A673 (cell line): ENCODE results near the gene ALOX15B. TPM values are rescaled to one million over a fixed set of nuclear protein-coding genes. Genes with fewer than 3 reads are reported as not detected.
"Not testable (repeated sequence)": the region's sequence is repeated elsewhere in the genome, so short reads cannot be mapped to it uniquely, and the experiment has no call there.

Source experiments
- BruUV-seq: library from RNA; stranded (reverse); fragments of 400-500 nt; replicated peaks from 2 replicates; lab custom pipeline; 2021; lab: Mats Ljungman, UMichigan
- CTCF ChIA-PET: fragments of 300-600 bp; sonication (Branson Sonifier 250); formaldehyde crosslinking; loops from one replicate; lab custom pipeline; 2022; ENCODE audit warnings: antibody characterized with exemption; lab: Charles Lee
- POLR2A ChIA-PET: fragments of 300-600 bp; sonication (Branson Sonifier 250); formaldehyde crosslinking; loops from one replicate; lab custom pipeline; 2022; ENCODE audit warnings: antibody characterized with exemption; ENCODE audit not compliant: low non-redundant PET; lab: Charles Lee
- DNase-seq: peaks from one replicate; pipeline ENCODE4 v3.0.0-alpha.2; 2015; ENCODE audit warnings: low spot score
- H3K27ac ChIP-seq: fragments of 200-600 bp; sonication (generic); 2 replicates; pipeline ENCODE4 v1.5.1; 2016; ENCODE audit warnings: mixed run types, low read depth, mild to moderate bottlenecking, mixed read lengths, antibody characterized with exemption, low read length; ENCODE audit not compliant: poor library complexity, severe bottlenecking
- H3K27me3 ChIP-seq: fragments of 200-600 bp; sonication (generic); replicated peaks from 2 replicates; pipeline ENCODE4 v1.6.1; 2017; ENCODE audit warnings: mixed run types, low read depth, mild to moderate bottlenecking, mixed read lengths, antibody characterized with exemption, low read length; ENCODE audit not compliant: insufficient read depth, poor library complexity
- H3K36me3 ChIP-seq: fragments of 200-600 bp; sonication (generic); 2 replicates; pipeline ENCODE4 v1.6.1; 2016; ENCODE audit warnings: mixed run types, mild to moderate bottlenecking, mixed read lengths, antibody characterized with exemption, low read length; ENCODE audit not compliant: insufficient read depth, poor library complexity, severe bottlenecking
- H3K4me1 ChIP-seq: fragments of 200-600 bp; sonication (generic); 2 replicates; pipeline ENCODE4 v1.6.1; 2017; ENCODE audit warnings: mixed run types, mild to moderate bottlenecking, mixed read lengths, antibody characterized with exemption, low read length; ENCODE audit not compliant: insufficient read depth, poor library complexity, severe bottlenecking
- H3K4me3 ChIP-seq: fragments of 200-600 bp; sonication (generic); 2 replicates; pipeline ENCODE4 v1.5.1; 2016; ENCODE audit warnings: low read depth, mixed run types, mild to moderate bottlenecking, mixed read lengths, low read length; ENCODE audit not compliant: poor library complexity, severe bottlenecking
- H3K9me3 ChIP-seq: fragments of 200-600 bp; sonication (generic); 2 replicates; pipeline ENCODE4 v1.6.1; 2016; ENCODE audit warnings: mixed run types, low read depth, mild to moderate bottlenecking, mixed read lengths, antibody characterized with exemption, low read length; ENCODE audit not compliant: poor library complexity, severe bottlenecking
- CTCF ChIP-seq: fragments of 300-800, 200-600 bp; sonication (generic); conservative IDR thresholded peaks from 2 replicates; pipeline ENCODE4 v1.5.1; 2017; ENCODE audit warnings: low read depth, mild to moderate bottlenecking, antibody characterized with exemption, low read length, moderate library complexity, mixed read lengths
- EZH2 ChIP-seq: fragments of 200-600 bp; sonication (generic); IDR thresholded peaks from 2 replicates; pipeline ENCODE4 v1.6.1; 2017; ENCODE audit warnings: borderline replicate concordance, low read depth, mild to moderate bottlenecking, mixed read lengths, antibody characterized with exemption, low read length; ENCODE audit not compliant: poor library complexity, severe bottlenecking
- intact Hi-C: fragments of 100-400 bp; cut with micrococcal nuclease; formaldehyde crosslinking; loops from one replicate; pipeline ENCODE4 v1.10.0; 2022; ENCODE audit not compliant: unreplicated experiment
- total RNA-seq: library from RNA; stranded (reverse); gene quantifications from 2 replicates; pipeline ENCODE4 v1.2.3, GENCODE V29; 2021

Gene ALOX15B
- total RNA-seq, 1 experiment from 2014 or later, result 0.30 TPM

- Histone ChIP-seq H3K27ac (no peak overlapping the region), H3K9me3 (no peaks in the 10 kb centered on the region), H3K4me1 (peaks cover 11% of the 10 kb centered on the region), H3K4me3 (no peak overlapping the region), H3K27me3 (no peaks in the 10 kb centered on the region), H3K36me3 (no peaks in the 10 kb centered on the region)
- ChIA-PET POLR2A (no interaction called here), CTCF (no interaction called here)
- DNase-seq, result no peak
- intact Hi-C loops, result no loop called here
- TF ChIP-seq EZH2 (no peak), CTCF (no peak)
- BruUV-seq, result no TSS peak
Measured at GRCh38 chr17:8020776-8021564, 17.9 kb upstream of the ALOX15B start.

GRCh38 chr17:8021565-8022359, 17.1 kb upstream of the ALOX15B start:
- no peaks in the 10 kb centered on the region for H3K9me3 ChIP-seq
- TF ChIP-seq CTCF, result no peak
- TF ChIP-seq EZH2, result no peak
- CTCF ChIA-PET, result no interaction called here
- POLR2A ChIA-PET, result no interaction called here
- peaks cover 11% of the 10 kb centered on the region for H3K4me1 ChIP-seq
- DNase-seq, result no peak
- no peaks in the 10 kb centered on the region for H3K27me3 ChIP-seq
- BruUV-seq, result no TSS peak
- H3K27ac ChIP-seq, result no peak overlapping the region
- H3K36me3 ChIP-seq, result no peaks in the 10 kb centered on the region
- intact Hi-C loops, result no loop called here
- H3K4me3 ChIP-seq, result no peak overlapping the region

GRCh38 chr17:8022360-8023003, 16.4 kb upstream of the ALOX15B start:
- no TSS peak for BruUV-seq
- H3K4me3 ChIP-seq, result no peak overlapping the region
- H3K27ac ChIP-seq, result no peak overlapping the region
- POLR2A ChIA-PET, result no interaction called here
- H3K36me3 ChIP-seq, result no peaks in the 10 kb centered on the region
- CTCF ChIA-PET, result no interaction called here
- no peak for DNase-seq
- H3K27me3 ChIP-seq, result no peaks in the 10 kb centered on the region
- no peak for TF ChIP-seq CTCF
- no peak for TF ChIP-seq EZH2
- H3K9me3 ChIP-seq, result no peaks in the 10 kb centered on the region
- intact Hi-C loops, result no loop called here
- peaks cover 11% of the 10 kb centered on the region for H3K4me1 ChIP-seq

- H3K4me1 ChIP-seq, H3K27me3 ChIP-seq, H3K4me3 ChIP-seq, intact Hi-C loops, BruUV-seq, POLR2A ChIA-PET, DNase-seq, H3K9me3 ChIP-seq, H3K36me3 ChIP-seq, H3K27ac ChIP-seq: not testable (repeated sequence)
- CTCF ChIA-PET, result interaction anchor here (0.7 kb wide), 1 partner anchor 226 kb away, joined by 3 read pairs; no protein-coding TSS in a partner anchor
Measured at GRCh38 chr17:8024161-8024560, 14.7 kb upstream of the ALOX15B start.
